Right atrium auricular region (tissue), 2 donors: Measurements from ENCODE around the gene EMC9. TPM values are rescaled to one million over a fixed set of nuclear protein-coding genes. Genes with fewer than 3 reads are reported as not detected.

ENCODE experiments used
- DNase-seq: peaks from one replicate; pipeline ENCODE4 v3.0.0-alpha.2; 2019; ENCODE audit warnings: low spot score
- H3K27ac ChIP-seq, 2 donors: fragments of 200-600 bp; sonication (generic); 1 replicate in 1 of 2; 2 replicates in 1 of 2; pipeline ENCODE4 v1.5.1; 2016 to 2019
- H3K27me3 ChIP-seq, 2 donors: fragments of 200-600 bp; sonication (generic); one replicate each; pipeline versions ENCODE4 v1.5.1 to v1.6.0; 2017 to 2019
- H3K36me3 ChIP-seq: fragments of 200-600 bp; sonication (generic); one replicate; pipeline ENCODE4 v1.5.1; 2016
- H3K4me1 ChIP-seq, 2 donors: fragments of 200-600 bp; sonication (generic); one replicate each; pipeline versions ENCODE4 v1.5.1 to v1.6.0; 2017 to 2019
- H3K4me3 ChIP-seq, 2 donors: fragments of 200-600 bp; sonication (generic); 1 replicate in 1 of 2; 2 replicates in 1 of 2; pipeline ENCODE4 v1.5.1; 2017 to 2019; ENCODE audit warnings: mild to moderate bottlenecking in 1 of 2, moderate library complexity in 1 of 2
- H3K9me3 ChIP-seq, 2 donors: fragments of 200-600 bp; sonication (generic); one replicate each; pipeline ENCODE4 v1.5.1; 2019
- CTCF ChIP-seq, 2 donors: fragments of 200-600 bp; sonication (generic); IDR thresholded peaks; one replicate each; pipeline ENCODE4 v1.5.1; 2019; ENCODE audit warnings: antibody characterized with exemption in 2 of 2
- total RNA-seq, 2 donors: library from RNA; depleted of rRNA; stranded (reverse); fragments of >200 nt; gene quantifications; one replicate each; pipeline ENCODE4 v1.1.0, GENCODE V29; 2016

Gene EMC9
- total RNA-seq, 2 donors from 2014 or later, result 9.9 to 16.8 TPM

- Histone ChIP-seq H3K4me1 (peaks cover 0 to 19% of the 10 kb centered on the region in 2 donors), H3K9me3 (no peaks in the 10 kb centered on the region), H3K27me3 (no peaks in the 10 kb centered on the region), H3K4me3 (peak overlapping the region in 1 of 2 donors; percentile 78), H3K36me3 (peaks cover 33% of the 10 kb centered on the region), H3K27ac (peak overlapping the region in 1 of 2 donors; percentile 64)
- DNase-seq, result no peak
- TF ChIP-seq CTCF (IDR thresholded peaks at IDR 0.05), result no peak
Measured at GRCh38 chr14:24187539-24187915, 46.1 kb upstream of the EMC9 start.

GRCh38 chr14:24186831-24187538, 45.6 kb upstream of the EMC9 start:
- Histone ChIP-seq H3K27ac (no peak overlapping the region), H3K27me3 (no peaks in the 10 kb centered on the region), H3K36me3 (peaks cover 33% of the 10 kb centered on the region)

GRCh38 chr14:24185741-24186140, 44.4 kb upstream of the EMC9 start:
- Histone ChIP-seq H3K36me3 (peaks cover 39% of the 10 kb centered on the region), H3K4me1 (peaks cover 0 to 19% of the 10 kb centered on the region in 2 donors), H3K27ac (no peak overlapping the region), H3K4me3 (no peak overlapping the region), H3K27me3 (no peaks in the 10 kb centered on the region), H3K9me3 (no peaks in the 10 kb centered on the region)
- no peak for DNase-seq
- no peak for TF ChIP-seq CTCF (IDR thresholded peaks at IDR 0.05)

More at GRCh38 chr14:24186831-24187538, 45.6 kb upstream of the EMC9 start:
- Histone ChIP-seq H3K9me3 (no peaks in the 10 kb centered on the region), H3K4me3 (no peak overlapping the region), H3K4me1 (peaks cover 0 to 19% of the 10 kb centered on the region in 2 donors)
- TF ChIP-seq CTCF (IDR thresholded peaks at IDR 0.05), result no peak
- DNase-seq, result no peak

GRCh38 chr14:24185026-24185425, 43.6 kb upstream of the EMC9 start:
- Histone ChIP-seq H3K27ac (no peak overlapping the region), H3K36me3 (peaks cover 39% of the 10 kb centered on the region), H3K9me3 (no peaks in the 10 kb centered on the region), H3K27me3 (no peaks in the 10 kb centered on the region), H3K4me1 (peaks cover 0 to 20% of the 10 kb centered on the region in 2 donors), H3K4me3 (no peak overlapping the region)
- no peak for TF ChIP-seq CTCF (IDR thresholded peaks at IDR 0.05)
- DNase-seq, result no peak

- Histone ChIP-seq H3K9me3 (no peaks in the 10 kb centered on the region), H3K27ac (no peak overlapping the region), H3K27me3 (no peaks in the 10 kb centered on the region), H3K4me3 (no peak overlapping the region), H3K36me3 (peaks cover 39% of the 10 kb centered on the region), H3K4me1 (peaks cover 0 to 26% of the 10 kb centered on the region in 2 donors)
- DNase-seq, result no peak
- TF ChIP-seq CTCF (IDR thresholded peaks at IDR 0.05), result no peak
Measured at GRCh38 chr14:24184104-24184970, 42.9 kb upstream of the EMC9 start.
